GM21447 (cell line): ENCODE measurements around the gene DRAM1.
"Not testable (repeated sequence)": the region's sequence is repeated elsewhere in the genome, so short reads cannot be mapped to it uniquely, and the experiment has no call there.

Experiments used
- ATAC-seq: cut with Tn5 transposase; IDR thresholded peaks from one replicate; pipeline ENCODE4 v1.9.1; 2021; ENCODE audit not compliant: unreplicated experiment

Gene DRAM1

DNA sequence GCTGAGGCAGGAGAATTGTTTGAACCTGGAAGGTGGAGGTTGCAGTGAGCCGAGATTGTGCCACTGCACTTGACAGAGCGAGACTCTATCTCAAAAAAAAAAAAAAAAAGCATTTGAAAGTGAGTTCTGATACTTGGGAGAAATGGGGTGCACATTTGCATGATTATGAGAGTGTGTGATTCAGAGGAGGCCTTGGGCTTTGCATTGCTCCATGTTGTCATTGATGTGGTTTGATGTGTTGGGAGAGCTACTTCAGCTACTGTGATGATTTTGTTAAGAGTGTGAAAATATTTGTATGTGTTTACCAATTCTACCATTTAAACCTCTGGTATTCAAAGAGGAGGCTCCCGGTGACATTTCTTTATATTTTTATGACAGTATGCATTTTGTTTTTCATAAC, 24.4 kb downstream of the DRAM1 start:
- ATAC-seq, result no peak

DNA sequence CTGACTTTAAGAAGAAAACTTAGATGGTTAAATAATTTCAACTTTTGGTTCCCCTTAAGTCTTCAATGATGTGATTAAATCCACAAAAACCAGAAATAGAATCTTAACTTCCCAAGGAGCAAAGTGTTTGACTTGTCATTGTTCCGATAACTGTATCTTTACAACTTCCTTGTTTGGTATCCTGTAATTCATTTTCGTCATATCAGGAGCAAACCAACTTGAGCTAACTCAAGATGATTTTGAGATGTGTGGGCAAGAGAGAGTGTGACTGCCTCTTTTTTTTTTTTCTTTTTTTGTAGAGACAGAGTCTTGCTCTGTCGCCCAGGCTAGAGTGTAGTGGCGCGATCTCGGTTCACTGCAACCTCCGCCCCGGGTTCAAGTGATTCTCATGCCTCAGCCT, 25.3 kb downstream of the DRAM1 start:
- no peak for ATAC-seq

DNA sequence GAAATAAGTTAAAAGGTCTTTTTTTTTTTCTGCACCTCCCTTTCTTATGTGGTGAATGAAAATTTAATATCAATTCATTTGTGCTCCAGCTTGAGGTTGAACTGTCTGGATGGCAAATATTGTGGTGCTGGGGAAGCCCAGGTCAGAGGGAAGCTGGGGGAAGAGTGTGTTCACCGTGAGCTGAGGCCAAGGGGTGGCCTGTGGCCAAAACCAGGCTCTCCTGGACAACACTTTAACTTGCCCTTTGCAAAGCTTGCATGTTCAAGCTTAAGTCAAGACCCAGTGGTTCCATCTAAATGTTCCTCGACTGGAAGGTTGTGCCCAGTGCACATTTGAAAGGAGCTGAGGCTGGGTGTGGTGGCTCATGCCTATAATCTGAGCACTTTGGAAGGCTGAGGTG, 28.8 kb downstream of the DRAM1 start:
- ATAC-seq, result no peak

DNA sequence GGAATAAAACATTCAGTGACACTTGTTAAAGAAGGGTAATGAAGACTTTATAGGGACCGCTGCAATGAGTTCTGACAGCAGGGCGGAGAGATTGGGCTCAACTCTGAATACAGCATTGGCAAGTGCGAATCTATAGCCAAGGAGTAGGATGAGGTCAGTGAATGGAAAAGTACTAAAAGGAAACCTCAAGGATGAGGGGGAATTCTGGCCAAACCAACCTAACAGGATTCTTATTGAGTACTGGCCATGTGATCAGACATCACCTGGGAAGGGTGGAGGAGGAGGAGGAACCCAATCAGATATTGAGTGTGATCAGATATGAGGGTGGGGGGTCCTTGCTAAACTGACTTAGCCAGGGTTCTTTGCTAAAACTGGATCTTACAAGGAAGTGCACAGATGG, 31.0 kb downstream of the DRAM1 start:
- ATAC-seq, result no peak

DNA sequence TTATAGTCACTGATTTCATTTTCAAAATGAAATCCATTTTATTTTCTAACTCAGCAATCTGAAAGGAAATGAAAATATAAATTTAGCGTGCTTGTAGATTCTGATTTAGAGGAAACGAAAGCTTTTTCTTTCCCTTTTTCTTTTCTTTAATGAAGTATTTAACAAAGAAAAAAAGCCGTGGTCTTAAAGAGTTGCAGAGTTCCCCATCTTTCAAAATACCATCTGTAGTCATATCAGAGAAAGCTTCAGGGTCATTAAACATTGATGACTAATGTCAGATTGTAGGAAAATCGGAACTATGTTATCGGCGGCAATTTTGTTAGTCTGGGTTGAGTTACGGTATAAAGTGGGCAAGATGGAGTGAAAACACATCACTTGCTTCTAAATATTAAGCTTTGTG, 32.3 kb downstream of the DRAM1 start:
- peak; percentile 33 for ATAC-seq

DNA sequence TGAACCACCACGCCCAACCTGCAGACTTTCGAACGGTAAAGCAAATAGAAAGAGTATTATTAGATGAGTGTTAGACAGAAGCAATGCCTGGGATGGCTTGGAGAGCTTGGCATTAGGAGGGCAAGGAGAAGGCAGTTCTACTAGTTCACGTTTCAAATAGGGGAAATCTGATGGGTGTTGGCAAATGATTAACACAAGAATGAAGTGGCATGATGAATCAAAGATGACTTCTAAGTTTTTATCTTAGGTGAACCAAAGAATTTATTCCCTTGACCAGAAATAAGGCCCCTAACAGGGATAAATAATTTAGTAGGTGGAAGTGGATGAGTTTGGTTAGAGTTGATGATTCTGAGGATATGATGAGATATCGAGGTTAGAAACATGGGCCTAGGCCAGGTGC, 38.5 kb downstream of the DRAM1 start:
- ATAC-seq, result no peak

DNA sequence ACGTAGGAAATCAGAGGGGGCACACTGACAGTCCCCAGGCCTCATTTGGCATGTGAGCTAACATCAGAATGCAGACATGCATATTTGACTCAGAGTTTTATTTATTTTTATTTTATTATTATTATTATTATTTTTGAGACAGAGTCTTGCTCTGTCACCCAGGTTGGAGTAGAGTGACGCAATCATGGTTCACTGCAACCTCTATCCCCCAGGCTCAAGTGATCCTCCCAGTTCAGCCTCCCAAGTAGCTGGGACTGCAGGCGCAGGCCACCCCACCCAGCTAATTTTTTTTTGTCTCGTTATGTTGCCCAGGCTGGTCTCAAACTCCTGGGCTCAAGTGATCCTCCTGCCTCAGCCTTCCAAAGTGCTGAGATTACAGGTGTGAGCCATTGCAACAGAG, 41.4 kb downstream of the DRAM1 start:
- not testable (repeated sequence) for ATAC-seq

DNA sequence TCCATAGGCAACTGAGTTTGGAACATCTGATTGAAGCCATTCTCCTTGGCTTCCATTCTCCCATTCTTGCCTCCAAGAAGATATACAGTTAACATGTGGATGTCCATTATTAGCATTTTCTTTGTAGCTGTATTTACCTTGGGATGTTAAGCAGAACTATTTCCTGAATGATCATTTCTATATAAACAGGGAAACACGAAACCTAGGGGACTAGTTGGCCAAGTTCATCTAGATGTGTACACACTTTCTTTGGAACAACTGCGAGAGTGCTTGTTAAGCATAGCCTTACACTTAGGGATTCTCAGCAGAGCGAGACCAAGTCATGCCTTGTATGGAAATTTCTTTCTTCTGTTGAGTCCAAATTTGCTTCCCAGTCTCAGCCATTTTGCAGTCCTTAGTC, 42.1 kb downstream of the DRAM1 start:
- ATAC-seq, result no peak

DNA sequence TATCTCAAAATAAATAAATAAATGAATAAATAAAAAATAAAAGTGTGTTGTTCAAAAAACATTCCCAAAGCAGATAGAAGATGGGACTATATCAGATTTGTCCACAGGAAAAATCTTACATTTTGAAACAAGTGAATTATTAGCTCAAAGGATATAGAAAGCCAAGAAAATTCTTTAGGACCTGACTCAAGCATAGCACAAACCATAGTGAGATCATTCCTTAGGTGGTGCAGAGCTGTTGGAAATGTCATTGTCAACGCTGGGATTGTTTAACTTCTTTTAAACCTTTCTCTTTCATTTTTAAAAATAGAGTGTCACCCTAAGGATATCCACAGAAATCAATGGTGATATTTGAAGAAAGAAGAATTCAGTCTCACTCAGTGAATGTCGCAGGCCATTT, 43.5 kb downstream of the DRAM1 start:
- no peak for ATAC-seq

DNA sequence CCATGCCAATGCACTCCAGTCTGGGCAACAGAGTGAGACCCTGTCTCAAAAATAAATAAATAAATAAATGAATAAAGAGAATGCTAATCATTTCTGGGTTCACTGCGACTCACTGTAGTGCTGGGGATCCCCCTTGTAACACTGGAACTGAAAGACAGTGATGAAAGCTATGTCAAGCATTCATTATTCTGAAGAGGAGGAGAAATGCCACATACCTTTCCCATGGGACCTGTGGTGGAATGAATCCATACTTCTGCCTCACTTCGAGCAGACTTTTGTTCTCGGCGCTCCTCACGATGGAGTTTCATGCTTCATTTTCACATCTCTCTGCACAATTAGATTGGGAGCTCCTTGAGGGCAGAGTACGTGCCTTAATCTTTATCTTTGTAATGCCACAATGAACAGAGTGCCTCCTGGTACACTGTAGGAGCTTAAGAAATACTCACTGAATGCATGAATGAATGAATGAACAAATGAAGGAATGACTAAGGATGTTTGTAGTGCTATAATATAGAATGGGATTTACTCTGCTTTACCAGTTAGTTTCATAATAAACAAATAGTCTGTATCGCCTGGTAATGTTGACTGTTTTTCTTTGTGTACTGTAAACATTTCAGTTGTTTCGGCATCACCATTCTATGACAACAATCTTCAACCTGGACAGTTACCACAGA, 45.8 kb downstream of the DRAM1 start:
- no peak for ATAC-seq

DNA sequence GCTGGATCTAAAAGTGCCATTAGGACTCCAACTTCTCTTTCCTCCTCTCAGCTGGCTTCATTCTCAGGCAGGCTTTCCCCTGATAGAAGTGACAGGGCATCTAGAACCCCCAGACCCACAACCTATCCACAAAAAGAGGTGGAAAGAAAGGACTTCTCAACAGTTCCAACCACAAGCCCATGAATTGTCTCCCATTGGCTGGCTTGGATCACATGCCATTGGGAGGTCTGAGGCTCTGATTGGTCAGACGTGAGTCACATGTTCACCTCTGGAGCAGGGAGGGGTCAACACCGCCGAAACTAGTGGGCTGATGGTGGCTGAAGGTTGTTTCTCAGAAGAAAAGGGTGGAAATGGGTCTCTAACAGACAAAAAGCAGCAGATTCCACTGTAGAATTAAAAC, 47.2 kb downstream of the DRAM1 start:
- ATAC-seq, result no peak

DNA sequence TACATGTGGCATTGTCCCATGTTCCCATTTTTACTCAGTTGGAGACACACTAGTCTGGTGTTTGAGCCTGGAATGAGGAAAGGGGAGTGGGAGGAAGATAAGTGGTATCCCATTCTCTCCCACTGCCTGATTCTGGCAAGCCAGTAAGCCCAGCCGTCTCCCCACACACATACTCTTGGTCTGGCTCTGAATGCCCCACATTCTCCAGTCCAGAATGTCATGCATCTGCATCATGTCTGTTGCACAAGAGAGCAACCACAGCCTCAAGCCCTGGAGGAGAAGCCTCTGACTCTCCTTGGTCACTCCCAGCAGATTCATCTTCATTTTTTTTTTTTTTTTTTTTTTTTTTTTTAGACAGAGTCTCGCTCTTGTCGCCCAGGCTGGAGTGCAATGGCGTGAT, 48.0 kb downstream of the DRAM1 start:
- no peak for ATAC-seq

DNA sequence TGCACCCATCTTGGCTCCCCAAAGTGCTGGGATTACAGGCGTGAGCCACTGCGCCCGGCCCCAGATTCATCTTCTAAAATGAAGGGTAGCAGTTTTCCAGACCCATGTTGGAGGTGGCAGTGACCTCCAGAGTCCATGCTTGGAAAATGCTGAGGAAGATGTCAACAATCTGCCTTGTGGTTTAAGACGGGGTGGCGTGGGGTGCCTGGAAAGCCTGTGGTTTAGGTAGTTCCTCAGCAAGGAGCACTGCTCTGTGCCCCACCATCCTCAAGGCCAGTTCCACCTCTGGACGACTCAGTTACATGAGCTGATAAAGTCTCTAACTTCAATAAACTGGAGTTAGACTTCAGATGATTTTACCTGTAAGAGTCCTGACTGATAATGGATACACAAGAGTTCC, 48.6 kb downstream of the DRAM1 start:
- ATAC-seq, result no peak

DNA sequence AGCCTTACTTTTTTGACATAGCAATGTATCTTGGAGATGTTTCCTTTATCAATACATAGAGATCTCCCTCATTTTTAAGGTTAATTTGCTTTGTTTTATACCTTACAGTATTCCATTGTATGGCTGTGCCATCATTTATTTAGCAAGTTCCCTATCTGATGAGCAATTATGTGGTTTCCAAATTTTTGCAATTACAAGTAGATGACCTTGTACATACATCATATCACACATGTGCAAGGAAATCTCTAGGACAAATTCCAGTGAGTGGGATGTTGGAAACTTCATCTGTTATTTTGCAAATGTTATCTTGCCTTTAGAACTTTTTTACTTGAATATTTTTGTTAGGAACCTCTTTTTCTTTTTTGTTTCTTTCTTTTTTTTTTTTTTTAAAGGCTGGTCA, 49.7 kb downstream of the DRAM1 start:
- no peak for ATAC-seq

DNA sequence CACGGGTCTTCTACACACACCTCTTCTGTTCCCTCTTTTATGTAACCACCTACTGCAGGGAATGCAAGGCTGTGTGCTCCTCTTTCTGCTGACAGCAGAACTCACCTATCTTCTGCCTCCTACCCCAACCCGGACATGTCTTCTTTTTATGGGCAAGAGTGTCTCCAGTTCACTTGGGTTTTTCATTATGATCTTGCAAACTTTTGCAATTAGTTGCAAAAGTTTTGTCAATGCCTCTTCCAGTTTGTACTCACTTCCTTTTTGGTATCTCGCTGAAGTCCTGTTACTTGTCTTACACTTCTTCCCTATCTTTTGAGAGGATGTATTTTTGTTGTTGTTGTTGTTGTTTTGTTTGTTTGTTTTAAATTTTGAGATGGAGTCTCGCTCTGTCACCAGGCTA, 50.6 kb downstream of the DRAM1 start:
- no peak for ATAC-seq

DNA sequence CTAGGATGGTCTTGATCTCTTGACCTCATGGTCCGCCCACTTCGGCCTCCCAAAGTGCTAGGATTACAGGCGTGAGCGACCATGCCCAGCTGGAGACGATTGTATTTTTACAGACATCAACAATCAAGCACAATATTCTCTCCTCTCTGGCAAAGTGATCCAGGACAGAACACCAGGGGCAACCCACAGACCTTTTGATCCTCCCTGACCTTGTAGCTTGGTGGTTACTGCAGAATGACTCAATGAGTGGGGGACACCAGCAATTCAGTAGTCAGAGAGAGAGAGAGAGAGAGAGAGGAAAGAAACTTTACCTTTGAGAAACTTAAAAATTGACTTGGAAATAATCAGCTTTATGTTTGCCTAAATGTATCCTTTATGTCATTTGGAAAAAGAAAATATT, 51.2 kb downstream of the DRAM1 start:
- no peak for ATAC-seq

DNA sequence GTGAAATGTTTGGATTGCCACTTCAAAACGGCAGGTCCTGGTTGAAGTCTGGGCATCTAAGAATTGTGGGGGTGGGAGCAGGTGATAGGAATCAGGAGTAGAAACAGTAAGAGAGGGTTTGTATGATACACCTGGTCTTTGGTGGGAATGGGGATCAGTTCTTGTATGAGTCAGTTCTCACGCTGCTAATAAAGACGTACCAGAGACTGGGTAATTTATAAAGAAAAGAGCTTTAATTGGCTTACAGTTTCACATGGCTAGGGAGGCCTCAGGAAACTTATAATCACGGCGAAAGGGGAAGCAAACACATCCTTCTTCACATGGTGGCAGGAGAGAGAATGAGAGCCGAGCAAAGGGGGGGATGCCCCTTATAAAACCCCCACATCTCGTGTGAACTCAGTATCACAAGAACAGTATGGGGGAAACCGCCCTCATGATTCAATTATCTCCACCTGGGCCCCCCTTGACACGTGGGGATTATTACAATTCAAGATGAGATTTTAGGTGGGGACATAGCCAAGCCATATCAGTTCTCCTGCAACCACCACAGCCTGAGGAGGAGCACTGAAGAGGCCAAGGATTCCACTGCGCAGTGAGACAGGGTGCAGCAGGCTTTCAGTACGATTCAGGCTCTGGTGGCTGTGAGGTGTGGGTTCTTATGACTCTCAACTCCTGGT, 52.1 kb downstream of the DRAM1 start:
- ATAC-seq, result no peak

DNA sequence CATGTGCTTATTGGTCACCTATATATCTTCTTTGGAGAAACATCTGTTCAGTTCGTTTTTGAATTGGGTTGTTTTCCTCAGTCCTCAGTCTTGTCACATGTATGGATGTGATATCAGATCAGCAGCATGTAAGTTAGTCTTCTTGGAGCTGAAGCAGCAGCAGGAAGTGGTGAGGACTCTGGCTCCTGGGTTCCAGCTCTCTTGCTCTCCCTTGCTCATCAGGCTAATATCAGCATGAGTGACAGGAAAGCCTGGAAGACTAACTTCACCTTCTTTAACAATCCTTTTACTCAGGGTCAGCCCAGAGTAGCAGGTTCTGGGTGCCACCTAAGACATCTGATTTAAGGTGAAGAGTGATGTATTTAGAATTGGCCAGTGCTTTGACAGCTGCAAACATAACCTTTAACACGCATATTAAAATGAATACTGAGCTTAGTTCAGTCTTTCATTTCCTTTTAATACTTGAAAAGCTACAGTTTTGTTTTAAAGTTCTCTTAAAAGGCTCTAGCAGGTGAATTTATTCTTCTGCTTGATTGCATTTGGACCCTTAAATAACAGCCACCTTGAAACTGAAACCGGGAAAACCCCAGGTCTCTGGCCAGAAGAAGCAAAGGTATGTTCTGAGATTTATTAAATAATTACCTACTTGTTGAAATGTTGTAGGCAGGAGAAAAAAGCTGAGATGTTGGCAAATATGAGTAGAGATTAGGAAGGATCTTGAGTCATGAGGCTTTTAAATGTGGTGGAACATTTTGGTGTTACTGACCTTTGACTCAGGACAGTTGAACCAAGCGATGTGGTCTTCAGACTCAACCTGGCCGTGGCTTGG, 54.3 kb downstream of the DRAM1 start:
- ATAC-seq, result peak; percentile 47

DNA sequence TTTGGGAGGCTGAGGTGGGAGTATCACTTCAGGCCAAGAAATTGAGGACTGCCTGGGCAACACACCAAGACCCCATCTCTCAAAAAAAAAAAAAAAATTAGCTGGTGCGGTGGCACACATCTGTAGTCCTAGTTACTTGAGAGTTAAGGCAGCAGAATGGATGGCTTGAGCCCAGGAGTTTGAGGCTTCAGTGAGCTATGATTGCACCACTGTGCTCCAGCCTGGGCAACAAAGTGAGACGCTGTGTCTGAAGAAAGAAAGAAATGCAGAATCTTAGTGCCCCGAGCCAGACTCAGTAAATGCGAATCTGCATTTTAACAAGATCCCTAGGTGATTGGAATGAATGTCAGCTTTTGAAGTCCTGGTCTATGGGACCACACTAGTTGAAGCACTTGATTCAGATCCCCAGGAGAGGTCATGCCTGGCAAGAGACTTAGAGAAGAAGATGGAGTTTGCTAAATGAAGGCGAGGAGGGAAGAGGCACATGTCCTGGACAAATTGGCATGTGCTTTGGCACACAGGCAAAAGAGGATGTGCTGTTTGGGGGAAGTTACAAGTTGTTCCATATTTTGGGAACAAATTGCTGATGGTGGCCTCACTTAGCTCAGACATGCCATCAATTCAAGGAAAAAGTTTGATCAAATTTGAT, 56.6 kb downstream of the DRAM1 start:
- no peak for ATAC-seq

DNA sequence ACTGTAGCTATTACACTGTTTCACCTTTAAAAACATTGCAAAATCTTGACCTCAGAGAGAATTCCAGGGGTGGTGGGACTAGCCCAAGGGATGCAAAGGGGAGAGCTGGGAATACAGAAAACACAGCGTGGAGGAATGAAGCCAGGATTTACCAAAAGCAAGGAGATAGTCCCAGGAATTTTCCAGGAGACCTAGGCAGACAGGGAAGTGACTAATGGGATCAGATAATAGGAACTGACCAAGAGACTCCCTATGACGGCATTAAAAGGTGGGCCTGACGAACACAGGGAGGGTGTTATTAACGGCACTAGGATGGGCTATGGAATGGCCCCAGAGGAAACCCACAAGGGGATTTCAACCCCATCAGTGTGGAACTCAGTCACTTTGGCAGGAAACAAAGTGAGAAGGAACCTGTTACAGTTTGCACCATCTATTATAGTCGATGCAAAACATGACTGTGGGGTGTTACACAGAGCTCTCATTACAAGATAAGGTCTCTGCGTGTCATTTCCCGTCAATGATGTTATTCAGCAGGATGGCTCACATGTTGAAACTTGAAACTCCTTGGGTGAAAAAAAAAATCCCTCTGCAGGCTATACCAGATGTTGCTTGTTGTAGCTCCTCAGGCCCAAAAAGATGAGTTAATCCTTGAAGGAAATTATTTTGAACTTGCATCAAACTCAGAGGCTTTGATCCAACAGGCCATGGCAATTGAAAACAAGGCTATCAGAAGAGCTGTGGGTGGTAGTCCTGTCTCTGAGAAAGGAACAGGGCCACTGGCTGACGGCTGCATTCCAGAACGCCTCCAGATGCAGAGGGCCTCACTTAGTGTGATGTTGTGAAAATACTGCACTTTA, 58.7 kb downstream of the DRAM1 start:
- peak; percentile 77 for ATAC-seq

DNA sequence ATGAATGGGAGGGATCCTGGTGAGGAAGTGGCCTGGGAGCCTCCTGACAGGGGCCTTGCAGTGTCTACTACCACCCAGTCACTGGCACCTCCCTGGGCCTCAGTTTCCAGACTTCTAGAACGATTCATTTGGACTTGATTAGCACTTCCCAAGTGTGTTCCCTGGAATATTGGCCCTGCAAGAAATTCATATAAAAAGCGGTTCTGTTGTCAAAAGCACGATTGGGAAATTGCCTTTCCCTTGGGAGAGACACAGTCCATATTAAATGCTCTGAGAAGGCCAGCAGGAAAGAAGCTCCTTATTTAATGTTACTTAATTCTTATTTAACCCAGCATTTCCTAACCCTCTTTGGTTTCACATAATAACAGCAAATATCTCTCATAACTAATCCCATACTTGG, 61.9 kb downstream of the DRAM1 start:
- ATAC-seq, result no peak
